BLaER1 (cell line): Measurements from ENCODE around the gene UMOD.

Experiments used
- H3K27ac ChIP-seq: shearing (Covaris generic); formaldehyde crosslinking; 2 replicates; pipeline ENCODE4 v1.8.1; 2022
- H3K27me3 ChIP-seq: shearing (Covaris generic); formaldehyde crosslinking; 2 replicates; pipeline ENCODE4 v1.8.1; 2022
- H3K36me3 ChIP-seq: shearing (Covaris generic); formaldehyde crosslinking; 2 replicates; pipeline ENCODE4 v1.8.1; 2022
- H3K4me1 ChIP-seq: shearing (Covaris generic); formaldehyde crosslinking; 2 replicates; pipeline ENCODE4 v1.8.1; 2022
- H3K4me2 ChIP-seq: shearing (Covaris generic); formaldehyde crosslinking; 2 replicates; pipeline ENCODE4 v1.8.1; 2022
- H3K4me3 ChIP-seq: shearing (Covaris generic); formaldehyde crosslinking; 2 replicates; pipeline ENCODE4 v1.8.1; 2022
- H3K9ac ChIP-seq: shearing (Covaris generic); formaldehyde crosslinking; 2 replicates; pipeline ENCODE4 v1.8.1; 2022
- H3K9me3 ChIP-seq: shearing (Covaris generic); formaldehyde crosslinking; 2 replicates; pipeline ENCODE4 v1.8.1; 2022
- H4K20me1 ChIP-seq: shearing (Covaris generic); formaldehyde crosslinking; 2 replicates; pipeline ENCODE4 v1.8.1; 2022
- Cebpa-rat ChIP-seq: shearing (Covaris generic); IDR thresholded peaks from 2 replicates; pipeline ENCODE4 v1.8.1; 2022

UMOD gene

GRCh38 chr16:20388854-20389253, 36.3 kb upstream of the UMOD start:
- peaks cover 5% of the 10 kb centered on the region; the same call in 1 of the 2 replicates for H3K4me1 ChIP-seq
- TF ChIP-seq Cebpa-rat = no peak
- H4K20me1 ChIP-seq = no peaks in the 10 kb centered on the region
- H3K4me2 ChIP-seq = no peak overlapping the region
- H3K4me3 ChIP-seq = no peak overlapping the region
- H3K9me3 ChIP-seq = no peaks in the 10 kb centered on the region
- no peaks in the 10 kb centered on the region for H3K27me3 ChIP-seq
- H3K9ac ChIP-seq = no peak overlapping the region
- H3K27ac ChIP-seq = no peak overlapping the region
- H3K36me3 ChIP-seq = no peaks in the 10 kb centered on the region

- Histone ChIP-seq H3K36me3 (no peaks in the 10 kb centered on the region), H4K20me1 (no peaks in the 10 kb centered on the region), H3K27me3 (no peaks in the 10 kb centered on the region), H3K4me2 (no peak overlapping the region), H3K9ac (no peak overlapping the region), H3K9me3 (no peaks in the 10 kb centered on the region), H3K4me3 (no peak overlapping the region), H3K4me1 (peaks cover 5% of the 10 kb centered on the region; the same call in 1 of the 2 replicates), H3K27ac (no peak overlapping the region)
- no peak for TF ChIP-seq Cebpa-rat
These were observed 35.5 kb upstream of the UMOD start for GRCh38 chr16:20387978-20388377.

GRCh38 chr16:20385844-20386832, 33.6 kb upstream of the UMOD start:
- H3K4me1 ChIP-seq = no peaks in the 10 kb centered on the region
- H3K36me3 ChIP-seq = no peaks in the 10 kb centered on the region
- no peak overlapping the region for H3K4me3 ChIP-seq
- H3K4me2 ChIP-seq = no peak overlapping the region
- H4K20me1 ChIP-seq = no peaks in the 10 kb centered on the region
- H3K27me3 ChIP-seq = no peaks in the 10 kb centered on the region
- TF ChIP-seq Cebpa-rat = no peak
- H3K27ac ChIP-seq = no peak overlapping the region
- no peaks in the 10 kb centered on the region for H3K9me3 ChIP-seq
- H3K9ac ChIP-seq = no peak overlapping the region

GRCh38 chr16:20383106-20384029, 30.9 kb upstream of the UMOD start:
- no peak for TF ChIP-seq Cebpa-rat
- H3K27me3 ChIP-seq = no peaks in the 10 kb centered on the region
- no peak overlapping the region for H3K4me3 ChIP-seq

GRCh38 chr16:20382202-20382948, 29.9 kb upstream of the UMOD start:
- no peak overlapping the region for H3K4me2 ChIP-seq
- H3K9ac ChIP-seq = no peak overlapping the region
- no peaks in the 10 kb centered on the region for H4K20me1 ChIP-seq
- H3K27ac ChIP-seq = no peak overlapping the region
- no peak for TF ChIP-seq Cebpa-rat
- H3K4me1 ChIP-seq = no peaks in the 10 kb centered on the region
- no peak overlapping the region for H3K4me3 ChIP-seq
- H3K27me3 ChIP-seq = no peaks in the 10 kb centered on the region
- no peaks in the 10 kb centered on the region for H3K9me3 ChIP-seq
- no peaks in the 10 kb centered on the region for H3K36me3 ChIP-seq

More at GRCh38 chr16:20383106-20384029, 30.9 kb upstream of the UMOD start:
- no peak overlapping the region for H3K9ac ChIP-seq
- no peaks in the 10 kb centered on the region for H3K36me3 ChIP-seq
- H3K9me3 ChIP-seq = no peaks in the 10 kb centered on the region
- no peak overlapping the region for H3K27ac ChIP-seq
- H3K4me2 ChIP-seq = no peak overlapping the region
- H3K4me1 ChIP-seq = no peaks in the 10 kb centered on the region
- no peaks in the 10 kb centered on the region for H4K20me1 ChIP-seq

GRCh38 chr16:20380782-20381181, 28.3 kb upstream of the UMOD start:
- H3K36me3 ChIP-seq = no peaks in the 10 kb centered on the region
- H3K4me1 ChIP-seq = no peaks in the 10 kb centered on the region
- no peak overlapping the region for H3K9ac ChIP-seq
- no peak overlapping the region for H3K4me3 ChIP-seq
- H4K20me1 ChIP-seq = no peaks in the 10 kb centered on the region
- no peaks in the 10 kb centered on the region for H3K27me3 ChIP-seq
- no peak overlapping the region for H3K4me2 ChIP-seq
- H3K27ac ChIP-seq = no peak overlapping the region
- no peaks in the 10 kb centered on the region for H3K9me3 ChIP-seq
- no peak for TF ChIP-seq Cebpa-rat

- H3K9ac ChIP-seq = no peak overlapping the region
- H3K9me3 ChIP-seq = no peaks in the 10 kb centered on the region
- H3K27me3 ChIP-seq = no peaks in the 10 kb centered on the region
- no peaks in the 10 kb centered on the region for H3K36me3 ChIP-seq
- H3K27ac ChIP-seq = no peak overlapping the region
- H3K4me3 ChIP-seq = no peak overlapping the region
- TF ChIP-seq Cebpa-rat = no peak
- H4K20me1 ChIP-seq = no peaks in the 10 kb centered on the region
- no peak overlapping the region for H3K4me2 ChIP-seq
- H3K4me1 ChIP-seq = no peaks in the 10 kb centered on the region
These were observed 24.7 kb upstream of the UMOD start for GRCh38 chr16:20377181-20377580.

- no peaks in the 10 kb centered on the region for H3K4me1 ChIP-seq
- H3K9ac ChIP-seq = no peak overlapping the region
- H3K9me3 ChIP-seq = no peaks in the 10 kb centered on the region
- H3K4me3 ChIP-seq = no peak overlapping the region
- no peak overlapping the region for H3K4me2 ChIP-seq
- H3K27ac ChIP-seq = no peak overlapping the region
- no peaks in the 10 kb centered on the region for H3K27me3 ChIP-seq
- no peak for TF ChIP-seq Cebpa-rat
- no peaks in the 10 kb centered on the region for H4K20me1 ChIP-seq
- no peaks in the 10 kb centered on the region for H3K36me3 ChIP-seq
These were observed 20.2 kb upstream of the UMOD start for GRCh38 chr16:20372701-20373100.

- H4K20me1 ChIP-seq = no peaks in the 10 kb centered on the region
- H3K27ac ChIP-seq = no peak overlapping the region
- no peak overlapping the region for H3K9ac ChIP-seq
- H3K4me1 ChIP-seq = no peaks in the 10 kb centered on the region
- no peak overlapping the region for H3K4me2 ChIP-seq
- no peaks in the 10 kb centered on the region for H3K9me3 ChIP-seq
- TF ChIP-seq Cebpa-rat = no peak
- no peaks in the 10 kb centered on the region for H3K27me3 ChIP-seq
- H3K36me3 ChIP-seq = no peaks in the 10 kb centered on the region
- no peak overlapping the region for H3K4me3 ChIP-seq
These were observed 17.0 kb upstream of the UMOD start for GRCh38 chr16:20369452-20370054.
